K562 (cell line): ENCODE results near the gene TNNI2. TPM values are rescaled to one million over a fixed set of nuclear protein-coding genes. Genes with fewer than 3 reads are reported as not detected.

Source experiments
- ATF7 ChIP-seq: fragments of 450-650 bp; IDR thresholded peaks from 2 replicates; pipeline ENCODE4 v1.7.1; 2014; ENCODE audit warnings: mild to moderate bottlenecking, moderate library complexity
- CBX8 ChIP-seq: fragments of 200-600 bp; sonication (generic); IDR thresholded peaks from 2 replicates; pipeline ENCODE4 v1.6.1; 2012; ENCODE audit warnings: borderline replicate concordance, mixed run types, low read depth, mild to moderate bottlenecking, moderate library complexity, mixed read lengths, low read length, control low read depth, inconsistent platforms; ENCODE audit not compliant: poor library complexity, severe bottlenecking; ENCODE audit errors: extremely low read depth
- MCM2 ChIP-seq: fragments of 450-650 bp; IDR thresholded peaks from 2 replicates; pipeline ENCODE4 v1.6.1; 2017; ENCODE audit warnings: low read depth, mild to moderate bottlenecking
- MCM7 ChIP-seq, 2 experiments: fragments of 450-650 bp; IDR thresholded peaks; 2 replicates each; pipeline ENCODE4 v1.6.1; 2016 to 2018
- MGA ChIP-seq: fragments of 450-650 bp; IDR thresholded peaks from 2 replicates; pipeline ENCODE4 v1.6.1; 2016; ENCODE audit warnings: mild to moderate bottlenecking, moderate library complexity
- TAF7 ChIP-seq: fragments of 450-650 bp; IDR thresholded peaks from 2 replicates; pipeline ENCODE4 v1.6.1; 2016; ENCODE audit warnings: missing genetic modification characterization, missing compliant biosample characterization
- ZNF133 ChIP-seq: fragments of 250-450 bp; sonication (Bioruptor Pico); IDR thresholded peaks from 2 replicates; pipeline ENCODE4 v1.4.0; 2020; ENCODE audit warnings: mild to moderate bottlenecking
- ZNF140 ChIP-seq: fragments of 250-450 bp; sonication (Bioruptor Pico); IDR thresholded peaks from 2 replicates; pipeline ENCODE4 v1.8.0; 2021; ENCODE audit warnings: moderate library complexity, mild to moderate bottlenecking, inconsistent platforms
- ZSCAN32 ChIP-seq: fragments of 450-650 bp; formaldehyde crosslinking; IDR thresholded peaks from 2 replicates; pipeline ENCODE4 v1.4.0; 2020; ENCODE audit warnings: mild to moderate bottlenecking, moderate library complexity
- polyA plus RNA-seq, 8 experiments: library from polyadenylated mRNA; depleted of rRNA in 4 of 8; stranded (reverse) in 5 of 8; unstranded in 3 of 8; fragments of >200 nt; fragmentation: Nextera tagmentation in 2 of 8; fragmentation: Illumina TruSeq in 1 of 8; extraction: Ambion mirVana in 2 of 8; extraction: Trizol in 1 of 8; gene quantifications; 2 replicates each; pipeline versions ENCODE4 v1.2.1 to v1.2.3, GENCODE V29; 2011 to 2014; ENCODE audit warnings: inconsistent platforms in 1 of 8, missing spikeins in 1 of 8
- total RNA-seq, 7 experiments: library from RNA; depleted of rRNA in 6 of 7; stranded (reverse); fragments of >200 nt in 6 of 7; fragmentation: Illumina TruSeq in 2 of 7; extraction: Trizol in 2 of 7; gene quantifications; 2 replicates each; pipeline versions ENCODE4 v1.2.1 to v1.2.3, GENCODE V29; 2011 to 2021; ENCODE audit warnings: low replicate concordance in 1 of 7
- TF ChIP-seq, protein P1 (sequence below): fragments of 450-650 bp; formaldehyde crosslinking; IDR thresholded peaks from 2 replicates; pipeline ENCODE4 v1.4.0; 2020; ENCODE audit warnings: mild to moderate bottlenecking, moderate library complexity

Gene TNNI2
- total and polyA plus RNA-seq, 9 of the 15 experiments (the other 6 are each of a cell fraction or from before 2014, with no cell fraction given) = not detected

DNA sequence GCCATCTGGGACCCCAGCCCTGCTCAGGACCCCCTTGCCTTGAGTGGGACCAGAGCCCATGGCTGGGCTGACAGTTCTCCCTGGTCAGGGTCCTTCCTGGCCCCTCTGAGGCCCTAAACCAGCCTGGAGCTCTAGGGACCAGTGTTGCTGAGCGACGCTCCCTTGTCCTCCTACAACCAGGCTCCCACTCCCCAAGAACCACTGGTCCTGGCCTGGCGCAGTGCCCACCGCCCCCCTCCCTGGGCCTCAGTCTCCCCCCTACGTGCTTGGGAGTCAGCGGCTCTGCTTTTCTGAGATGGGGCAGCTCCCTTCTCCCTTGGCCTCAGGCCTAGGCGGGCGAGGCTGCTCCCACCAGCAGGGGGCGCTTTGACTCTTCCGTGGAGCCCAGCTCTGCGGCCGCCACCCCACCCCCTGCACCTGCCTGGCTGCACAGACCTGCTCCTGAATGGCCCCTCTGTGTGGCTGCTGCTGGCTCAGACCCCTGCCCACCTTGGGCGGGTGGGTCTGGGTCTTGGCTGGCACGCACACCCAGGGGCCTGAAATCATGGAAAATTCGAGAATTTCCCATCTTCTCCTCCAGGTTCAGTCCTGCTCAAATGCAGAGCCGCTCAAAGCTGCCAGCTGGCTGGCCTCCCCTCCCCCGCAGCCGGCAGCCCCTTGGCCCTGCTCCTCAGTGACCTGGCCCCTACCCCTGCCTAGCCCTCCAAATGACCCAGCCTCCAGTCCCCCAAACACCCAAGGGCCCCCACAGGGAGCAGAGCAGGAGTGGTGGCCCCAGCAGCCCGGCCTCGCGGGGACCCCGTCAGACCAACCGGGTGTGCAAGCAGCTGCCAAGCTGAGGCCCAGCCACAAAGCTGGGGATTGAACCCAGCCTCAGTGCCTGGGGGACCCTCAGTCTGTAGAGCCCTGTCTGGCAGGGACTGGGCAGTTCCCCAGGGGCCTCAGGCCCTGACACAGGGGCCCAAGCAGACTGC is 43.8 kb downstream of the TNNI2 start (continued):
- TF ChIP-seq CBX8 (no peak), ZNF133 (CRISPR knock-in tag) (no peak), ZNF140 (CRISPR knock-in tag) (no peak), MCM2 (no peak), ZSCAN32 (CRISPR knock-in tag) (no peak), MGA (no peak), TAF7 (no peak), ATF7 (no peak), MCM7 (IDR thresholded peaks at IDR 0.05) (no peak)
- TF ChIP-seq, protein P1, sequence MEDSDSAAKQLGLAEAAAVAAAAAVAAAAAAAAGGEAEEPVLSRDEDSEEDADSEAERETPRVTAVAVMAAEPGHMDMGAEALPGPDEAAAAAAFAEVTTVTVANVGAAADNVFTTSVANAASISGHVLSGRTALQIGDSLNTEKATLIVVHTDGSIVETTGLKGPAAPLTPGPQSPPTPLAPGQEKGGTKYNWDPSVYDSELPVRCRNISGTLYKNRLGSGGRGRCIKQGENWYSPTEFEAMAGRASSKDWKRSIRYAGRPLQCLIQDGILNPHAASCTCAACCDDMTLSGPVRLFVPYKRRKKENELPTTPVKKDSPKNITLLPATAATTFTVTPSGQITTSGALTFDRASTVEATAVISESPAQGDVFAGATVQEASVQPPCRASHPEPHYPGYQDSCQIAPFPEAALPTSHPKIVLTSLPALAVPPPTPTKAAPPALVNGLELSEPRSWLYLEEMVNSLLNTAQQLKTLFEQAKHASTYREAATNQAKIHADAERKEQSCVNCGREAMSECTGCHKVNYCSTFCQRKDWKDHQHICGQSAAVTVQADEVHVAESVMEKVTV (CRISPR knock-in tag) = peak; percentile 64
- TF ChIP-seq, all 486 proteins: peak for 19
